K562 (cell line): ENCODE measurements around the gene TAS1R3. TPM values are rescaled to one million over a fixed set of nuclear protein-coding genes. Genes with fewer than 3 reads are reported as not detected.

Source experiments
- CBX1 ChIP-seq: sonication (generic); IDR thresholded peaks from 2 replicates; pipeline ENCODE4 v1.6.1; 2016; ENCODE audit warnings: antibody characterized with exemption, low read depth, mild to moderate bottlenecking
- DIDO1 ChIP-seq: fragments of 450-650 bp; IDR thresholded peaks from 2 replicates; pipeline ENCODE4 v1.6.1; 2016; ENCODE audit warnings: low read depth, missing biosample characterization, missing genetic modification characterization
- DPF2 ChIP-seq: fragments of 450-650 bp; IDR thresholded peaks from 2 replicates; pipeline ENCODE4 v1.6.1; 2016
- ETV5 ChIP-seq: sonication (generic); formaldehyde crosslinking; IDR thresholded peaks from 2 replicates; pipeline ENCODE4 v1.4.0; 2020; ENCODE audit warnings: low read depth, mild to moderate bottlenecking, missing genetic modification reagents
- HDAC8 ChIP-seq: fragments of 450-650 bp; IDR thresholded peaks from 2 replicates; pipeline ENCODE4 v1.6.1; 2016; ENCODE audit warnings: mild to moderate bottlenecking, missing genetic modification characterization, moderate library complexity, missing compliant biosample characterization
- HNRNPH1 ChIP-seq: fragments of 200-400 bp; formaldehyde crosslinking; optimal IDR thresholded peaks from 2 replicates; pipeline ENCODE3; 2017; ENCODE audit warnings: low read depth, mild to moderate bottlenecking, low read length, moderate library complexity
- JUN ChIP-seq, 2 experiments: sonication (generic) in 1 of 2; formaldehyde crosslinking in 1 of 2; IDR thresholded peaks; 2 replicates each; pipeline versions ENCODE4 v1.6.1 to v1.8.0; 2012 to 2022; ENCODE audit warnings: borderline replicate concordance in 2 of 2, mild to moderate bottlenecking in 2 of 2, improper control_type of control experiment in 1 of 2, low read depth in 1 of 2, low read length in 1 of 2, missing genetic modification reagents in 1 of 2
- MEF2D ChIP-seq: conservative IDR thresholded peaks from 2 replicates; pipeline ENCODE4 v1.6.1; 2016; ENCODE audit warnings: low read depth, missing genetic modification characterization, missing compliant biosample characterization
- NRF1 ChIP-seq, 2 experiments: fragments of 450-650 bp; IDR thresholded peaks in 1 of 2; conservative IDR thresholded peaks in 1 of 2; 2 replicates each; pipeline ENCODE4 v1.6.1; 2014; ENCODE audit warnings: mild to moderate bottlenecking in 2 of 2
- RBM14 ChIP-seq: fragments of 200-400 bp; formaldehyde crosslinking; IDR thresholded peaks from 2 replicates; pipeline ENCODE4 v1.6.1; 2018; ENCODE audit warnings: low read depth, mild to moderate bottlenecking, low read length, moderate library complexity, borderline replicate concordance; ENCODE audit not compliant: insufficient read depth
- RBM22 ChIP-seq: fragments of 200-400 bp; formaldehyde crosslinking; IDR thresholded peaks from 2 replicates; pipeline ENCODE4 v1.6.1; 2018; ENCODE audit warnings: low read length, low read depth; ENCODE audit not compliant: poor library complexity, severe bottlenecking
- RCOR1 ChIP-seq, 2 experiments: IDR thresholded peaks; 2 replicates each; pipeline ENCODE4 v1.6.1; 2012; ENCODE audit warnings: low read depth in 2 of 2, low read length in 2 of 2, borderline replicate concordance in 1 of 2, improper control_type of control experiment in 1 of 2
- SAFB ChIP-seq: fragments of 200-400 bp; formaldehyde crosslinking; IDR thresholded peaks from 2 replicates; pipeline ENCODE4 v1.6.1; 2017; ENCODE audit warnings: low read depth, low read length, borderline replicate concordance
- SETDB1 ChIP-seq: IDR thresholded peaks from one replicate; pipeline ENCODE4 v1.6.1; 2012; ENCODE audit warnings: low read length, control low read depth, inconsistent platforms
- SMARCA4 ChIP-seq: fragments of 450-650 bp; IDR thresholded peaks from 2 replicates; pipeline ENCODE4 v1.6.1; 2016
- TBP ChIP-seq: optimal IDR thresholded peaks from 2 replicates; pipeline ENCODE3; 2011; ENCODE audit warnings: low read depth, low read length, improper control_type of control experiment
- TGIF2 ChIP-seq: sonication (generic); formaldehyde crosslinking; IDR thresholded peaks from 2 replicates; pipeline ENCODE4 v1.8.1; 2022; ENCODE audit warnings: mild to moderate bottlenecking, missing genetic modification reagents, moderate library complexity
- ZNF507 ChIP-seq: conservative IDR thresholded peaks from 2 replicates; pipeline ENCODE4 v1.6.1; 2017; ENCODE audit warnings: missing genetic modification characterization, missing compliant biosample characterization
- ZNF668 ChIP-seq: fragments of 250-450 bp; sonication (Bioruptor Pico); IDR thresholded peaks from 2 replicates; pipeline ENCODE4 v1.8.0; 2022; ENCODE audit warnings: mild to moderate bottlenecking, inconsistent platforms
- polyA plus RNA-seq, 8 experiments: library from polyadenylated mRNA; depleted of rRNA in 4 of 8; stranded (reverse) in 5 of 8; unstranded in 3 of 8; fragments of >200 nt; fragmentation: Nextera tagmentation in 2 of 8; fragmentation: Illumina TruSeq in 1 of 8; extraction: Ambion mirVana in 2 of 8; extraction: Trizol in 1 of 8; gene quantifications; 2 replicates each; pipeline versions ENCODE4 v1.2.1 to v1.2.3, GENCODE V29; 2011 to 2014; ENCODE audit warnings: inconsistent platforms in 1 of 8, missing spikeins in 1 of 8
- total RNA-seq, 7 experiments: library from RNA; depleted of rRNA in 6 of 7; stranded (reverse); fragments of >200 nt in 6 of 7; fragmentation: Illumina TruSeq in 2 of 7; extraction: Trizol in 2 of 7; gene quantifications; 2 replicates each; pipeline versions ENCODE4 v1.2.1 to v1.2.3, GENCODE V29; 2011 to 2021; ENCODE audit warnings: low replicate concordance in 1 of 7
- TF ChIP-seq, protein P1 (sequence below): fragments of 200-800 bp; sonication (Bioruptor generic); IDR thresholded peaks from 2 replicates; pipeline ENCODE4 v1.6.1; 2016; ENCODE audit warnings: missing genetic modification characterization, missing compliant biosample characterization
- TF ChIP-seq, protein P2 (sequence below): sonication (generic); formaldehyde crosslinking; IDR thresholded peaks from 2 replicates; pipeline ENCODE4 v1.8.1; 2023; ENCODE audit warnings: mild to moderate bottlenecking, missing genetic modification reagents

Gene TAS1R3
- total and polyA plus RNA-seq, 9 of the 15 experiments (the other 6 are each of a cell fraction or from before 2014, with no cell fraction given): 0.07 to 0.13 TPM; not detected in 7

GRCh38 chr1:1318131-1318652 lies 12.9 kb upstream of the TAS1R3 start (continued):
- no peak for TF ChIP-seq DIDO1 (tag)
- no peak for TF ChIP-seq NRF1 (conservative IDR thresholded peaks at IDR 0.05 in 1 of 2, IDR thresholded peaks at IDR 0.05 in 1 of 2)
- TF ChIP-seq JUN (IDR thresholded peaks at IDR 0.05; ENCODE audit: borderline replicate concordance, low read depth, low read length): peak; percentile 87
- no peak for TF ChIP-seq JUN (CRISPR knock-in tag; IDR thresholded peaks at IDR 0.05; ENCODE audit: borderline replicate concordance)
- no peak for TF ChIP-seq RBM14
- TF ChIP-seq, protein P1, sequence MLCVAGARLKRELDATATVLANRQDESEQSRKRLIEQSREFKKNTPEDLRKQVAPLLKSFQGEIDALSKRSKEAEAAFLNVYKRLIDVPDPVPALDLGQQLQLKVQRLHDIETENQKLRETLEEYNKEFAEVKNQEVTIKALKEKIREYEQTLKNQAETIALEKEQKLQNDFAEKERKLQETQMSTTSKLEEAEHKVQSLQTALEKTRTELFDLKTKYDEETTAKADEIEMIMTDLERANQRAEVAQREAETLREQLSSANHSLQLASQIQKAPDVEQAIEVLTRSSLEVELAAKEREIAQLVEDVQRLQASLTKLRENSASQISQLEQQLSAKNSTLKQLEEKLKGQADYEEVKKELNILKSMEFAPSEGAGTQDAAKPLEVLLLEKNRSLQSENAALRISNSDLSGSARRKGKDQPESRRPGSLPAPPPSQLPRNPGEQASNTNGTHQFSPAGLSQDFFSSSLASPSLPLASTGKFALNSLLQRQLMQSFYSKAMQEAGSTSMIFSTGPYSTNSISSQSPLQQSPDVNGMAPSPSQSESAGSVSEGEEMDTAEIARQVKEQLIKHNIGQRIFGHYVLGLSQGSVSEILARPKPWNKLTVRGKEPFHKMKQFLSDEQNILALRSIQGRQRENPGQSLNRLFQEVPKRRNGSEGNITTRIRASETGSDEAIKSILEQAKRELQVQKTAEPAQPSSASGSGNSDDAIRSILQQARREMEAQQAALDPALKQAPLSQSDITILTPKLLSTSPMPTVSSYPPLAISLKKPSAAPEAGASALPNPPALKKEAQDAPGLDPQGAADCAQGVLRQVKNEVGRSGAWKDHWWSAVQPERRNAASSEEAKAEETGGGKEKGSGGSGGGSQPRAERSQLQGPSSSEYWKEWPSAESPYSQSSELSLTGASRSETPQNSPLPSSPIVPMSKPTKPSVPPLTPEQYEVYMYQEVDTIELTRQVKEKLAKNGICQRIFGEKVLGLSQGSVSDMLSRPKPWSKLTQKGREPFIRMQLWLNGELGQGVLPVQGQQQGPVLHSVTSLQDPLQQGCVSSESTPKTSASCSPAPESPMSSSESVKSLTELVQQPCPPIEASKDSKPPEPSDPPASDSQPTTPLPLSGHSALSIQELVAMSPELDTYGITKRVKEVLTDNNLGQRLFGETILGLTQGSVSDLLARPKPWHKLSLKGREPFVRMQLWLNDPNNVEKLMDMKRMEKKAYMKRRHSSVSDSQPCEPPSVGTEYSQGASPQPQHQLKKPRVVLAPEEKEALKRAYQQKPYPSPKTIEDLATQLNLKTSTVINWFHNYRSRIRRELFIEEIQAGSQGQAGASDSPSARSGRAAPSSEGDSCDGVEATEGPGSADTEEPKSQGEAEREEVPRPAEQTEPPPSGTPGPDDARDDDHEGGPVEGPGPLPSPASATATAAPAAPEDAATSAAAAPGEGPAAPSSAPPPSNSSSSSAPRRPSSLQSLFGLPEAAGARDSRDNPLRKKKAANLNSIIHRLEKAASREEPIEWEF (CRISPR knock-in tag): no peak
- TF ChIP-seq RBM22: no peak
- TF ChIP-seq HNRNPH1: no peak
- TF ChIP-seq ETV5 (CRISPR knock-in tag): no peak
- no peak for TF ChIP-seq TBP
- no peak for TF ChIP-seq TGIF2
- peak; percentile 85 for TF ChIP-seq DPF2
- no peak for TF ChIP-seq HDAC8
- TF ChIP-seq ZNF507 (tag): no peak
- no peak for TF ChIP-seq SETDB1
- TF ChIP-seq, protein P2, sequence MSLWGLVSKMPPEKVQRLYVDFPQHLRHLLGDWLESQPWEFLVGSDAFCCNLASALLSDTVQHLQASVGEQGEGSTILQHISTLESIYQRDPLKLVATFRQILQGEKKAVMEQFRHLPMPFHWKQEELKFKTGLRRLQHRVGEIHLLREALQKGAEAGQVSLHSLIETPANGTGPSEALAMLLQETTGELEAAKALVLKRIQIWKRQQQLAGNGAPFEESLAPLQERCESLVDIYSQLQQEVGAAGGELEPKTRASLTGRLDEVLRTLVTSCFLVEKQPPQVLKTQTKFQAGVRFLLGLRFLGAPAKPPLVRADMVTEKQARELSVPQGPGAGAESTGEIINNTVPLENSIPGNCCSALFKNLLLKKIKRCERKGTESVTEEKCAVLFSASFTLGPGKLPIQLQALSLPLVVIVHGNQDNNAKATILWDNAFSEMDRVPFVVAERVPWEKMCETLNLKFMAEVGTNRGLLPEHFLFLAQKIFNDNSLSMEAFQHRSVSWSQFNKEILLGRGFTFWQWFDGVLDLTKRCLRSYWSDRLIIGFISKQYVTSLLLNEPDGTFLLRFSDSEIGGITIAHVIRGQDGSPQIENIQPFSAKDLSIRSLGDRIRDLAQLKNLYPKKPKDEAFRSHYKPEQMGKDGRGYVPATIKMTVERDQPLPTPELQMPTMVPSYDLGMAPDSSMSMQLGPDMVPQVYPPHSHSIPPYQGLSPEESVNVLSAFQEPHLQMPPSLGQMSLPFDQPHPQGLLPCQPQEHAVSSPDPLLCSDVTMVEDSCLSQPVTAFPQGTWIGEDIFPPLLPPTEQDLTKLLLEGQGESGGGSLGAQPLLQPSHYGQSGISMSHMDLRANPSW (CRISPR knock-in tag): no peak
- peak in 1 of 2 experiments; percentile 68; a peak in 1 of 4 replicates for TF ChIP-seq RCOR1 (IDR thresholded peaks at IDR 0.05; ENCODE audit: borderline replicate concordance in 1 of 2, low read depth in 2 of 2, low read length in 2 of 2)
- TF ChIP-seq SAFB: no peak
- TF ChIP-seq CBX1: no peak
- TF ChIP-seq MEF2D (tag): no peak
- peak; percentile 80 for TF ChIP-seq SMARCA4
- no peak for TF ChIP-seq ZNF668 (CRISPR knock-in tag)
